Mucosa of stomach (tissue), 1 donor: Measurements from ENCODE around the gene KCTD10.
"Not testable (repeated sequence)": the region's sequence is repeated elsewhere in the genome, so short reads cannot be mapped to it uniquely, and the experiment has no call there.

ENCODE experiments used
- H3K27me3 ChIP-seq: one replicate; pipeline ENCODE4 v1.7.0; 2013; ENCODE audit warnings: mild to moderate bottlenecking, low read length; ENCODE audit not compliant: control insufficient read depth, insufficient read depth
- H3K36me3 ChIP-seq: one replicate; pipeline ENCODE4 v1.7.0; 2013; ENCODE audit warnings: low read length; ENCODE audit not compliant: control insufficient read depth, insufficient read depth
- H3K4me1 ChIP-seq: one replicate; pipeline ENCODE4 v1.7.0; 2013; ENCODE audit warnings: mild to moderate bottlenecking, low read length; ENCODE audit not compliant: control insufficient read depth, insufficient read depth
- H3K4me3 ChIP-seq: one replicate; pipeline ENCODE4 v1.7.0; 2013; ENCODE audit warnings: low read length
- H3K9ac ChIP-seq: one replicate; pipeline ENCODE4 v1.7.0; 2013; ENCODE audit warnings: mild to moderate bottlenecking, low read length, moderate library complexity
- H3K9me3 ChIP-seq: one replicate; pipeline ENCODE4 v1.7.0; 2013; ENCODE audit warnings: mild to moderate bottlenecking, low read length, moderate library complexity; ENCODE audit not compliant: control insufficient read depth
- donor health status: Pancreatic carcinoma.

Gene KCTD10

GRCh38 chr12:109439951-109440350 is 37.1 kb downstream of the KCTD10 start:
- H3K4me3 ChIP-seq, H3K9ac ChIP-seq, H3K36me3 ChIP-seq, H3K9me3 ChIP-seq, H3K27me3 ChIP-seq, H3K4me1 ChIP-seq: not testable (repeated sequence)

GRCh38 chr12:109439181-109439580 is 37.9 kb downstream of the KCTD10 start:
- Histone ChIP-seq H3K4me1 (no peaks in the 10 kb centered on the region), H3K27me3 (no peaks in the 10 kb centered on the region), H3K4me3 (no peak overlapping the region), H3K36me3 (no peaks in the 10 kb centered on the region), H3K9ac (no peak overlapping the region), H3K9me3 (no peaks in the 10 kb centered on the region)

GRCh38 chr12:109436188-109436560 is 40.9 kb downstream of the KCTD10 start:
- Histone ChIP-seq H3K27me3 (no peaks in the 10 kb centered on the region), H3K9ac (no peak overlapping the region), H3K36me3 (no peaks in the 10 kb centered on the region), H3K4me3 (no peak overlapping the region), H3K4me1 (no peaks in the 10 kb centered on the region), H3K9me3 (no peaks in the 10 kb centered on the region)

- Histone ChIP-seq H3K36me3 (no peaks in the 10 kb centered on the region), H3K4me3 (no peak overlapping the region), H3K27me3 (no peaks in the 10 kb centered on the region), H3K9me3 (no peaks in the 10 kb centered on the region), H3K4me1 (no peaks in the 10 kb centered on the region), H3K9ac (no peak overlapping the region)
Observed at GRCh38 chr12:109435428-109436187, 41.5 kb downstream of the KCTD10 start.

GRCh38 chr12:109434582-109434981 is 42.5 kb downstream of the KCTD10 start:
- H3K27me3 ChIP-seq: no peaks in the 10 kb centered on the region

GRCh38 chr12:109433618-109434017 is 43.5 kb downstream of the KCTD10 start:
- H3K36me3 ChIP-seq: no peaks in the 10 kb centered on the region
- H3K4me3 ChIP-seq: no peak overlapping the region
- H3K27me3 ChIP-seq: no peaks in the 10 kb centered on the region
- no peaks in the 10 kb centered on the region for H3K4me1 ChIP-seq
- no peaks in the 10 kb centered on the region for H3K9me3 ChIP-seq
- H3K9ac ChIP-seq: no peak overlapping the region

More at GRCh38 chr12:109434582-109434981, 42.5 kb downstream of the KCTD10 start:
- H3K9me3 ChIP-seq: no peaks in the 10 kb centered on the region
- H3K36me3 ChIP-seq: no peaks in the 10 kb centered on the region
- H3K4me3 ChIP-seq: no peak overlapping the region
- no peaks in the 10 kb centered on the region for H3K4me1 ChIP-seq
- H3K9ac ChIP-seq: no peak overlapping the region

- Histone ChIP-seq H3K27me3 (no peaks in the 10 kb centered on the region), H3K9me3 (no peaks in the 10 kb centered on the region), H3K4me3 (no peak overlapping the region), H3K36me3 (no peaks in the 10 kb centered on the region), H3K4me1 (no peaks in the 10 kb centered on the region), H3K9ac (no peak overlapping the region)
Observed at GRCh38 chr12:109432842-109433304, 44.2 kb downstream of the KCTD10 start.

- no peaks in the 10 kb centered on the region for H3K4me1 ChIP-seq
- H3K36me3 ChIP-seq: no peaks in the 10 kb centered on the region
- no peak overlapping the region for H3K9ac ChIP-seq
- no peaks in the 10 kb centered on the region for H3K27me3 ChIP-seq
- no peaks in the 10 kb centered on the region for H3K9me3 ChIP-seq
- H3K4me3 ChIP-seq: no peak overlapping the region
Observed at GRCh38 chr12:109432431-109432830, 44.7 kb downstream of the KCTD10 start.

GRCh38 chr12:109430244-109430643 is 46.9 kb downstream of the KCTD10 start:
- no peak overlapping the region for H3K9ac ChIP-seq
- no peaks in the 10 kb centered on the region for H3K9me3 ChIP-seq
- H3K4me3 ChIP-seq: no peak overlapping the region
- no peaks in the 10 kb centered on the region for H3K4me1 ChIP-seq
- H3K36me3 ChIP-seq: no peaks in the 10 kb centered on the region
- H3K27me3 ChIP-seq: no peaks in the 10 kb centered on the region

GRCh38 chr12:109428804-109429203 is 48.3 kb downstream of the KCTD10 start:
- H3K9me3 ChIP-seq, H3K4me1 ChIP-seq, H3K36me3 ChIP-seq, H3K4me3 ChIP-seq, H3K9ac ChIP-seq, H3K27me3 ChIP-seq: not testable (repeated sequence)

GRCh38 chr12:109428037-109428629 is 49.0 kb downstream of the KCTD10 start:
- H3K27me3 ChIP-seq: no peaks in the 10 kb centered on the region
- H3K4me1 ChIP-seq: no peaks in the 10 kb centered on the region
- no peak overlapping the region for H3K4me3 ChIP-seq
- no peak overlapping the region for H3K9ac ChIP-seq
- no peaks in the 10 kb centered on the region for H3K9me3 ChIP-seq
- no peaks in the 10 kb centered on the region for H3K36me3 ChIP-seq

- Histone ChIP-seq H3K36me3 (no peaks in the 10 kb centered on the region), H3K9ac (no peak overlapping the region), H3K9me3 (no peaks in the 10 kb centered on the region), H3K4me1 (no peaks in the 10 kb centered on the region), H3K4me3 (no peak overlapping the region), H3K27me3 (peaks cover 5% of the 10 kb centered on the region)
Observed at GRCh38 chr12:109423392-109423791, 53.7 kb downstream of the KCTD10 start.
